Subcutaneous abdominal adipose tissue (tissue), 5 donors: Measurements from ENCODE around the gene KIF13A.
"Not testable (repeated sequence)": the region's sequence is repeated elsewhere in the genome, so short reads cannot be mapped to it uniquely, and the experiment has no call there.

ENCODE experiments used
- H3K27ac ChIP-seq: one replicate; pipeline ENCODE4 v1.7.0; 2013; ENCODE audit warnings: low read depth, mild to moderate bottlenecking, inconsistent platforms, low read length, moderate library complexity
- H3K27me3 ChIP-seq, 5 donors: one replicate each; pipeline ENCODE4 v1.7.0; 2013; ENCODE audit warnings: low read length in 5 of 5, inconsistent platforms in 1 of 5; ENCODE audit not compliant: control insufficient read depth in 5 of 5, insufficient read depth in 4 of 5
- H3K36me3 ChIP-seq, 5 donors: one replicate each; pipeline ENCODE4 v1.7.0; 2013; ENCODE audit warnings: low read length in 5 of 5; ENCODE audit not compliant: control insufficient read depth in 5 of 5, insufficient read depth in 5 of 5
- H3K4me1 ChIP-seq, 5 donors: one replicate each; pipeline ENCODE4 v1.7.0; 2013; ENCODE audit warnings: low read length in 5 of 5, mild to moderate bottlenecking in 3 of 5, moderate library complexity in 1 of 5; ENCODE audit not compliant: control insufficient read depth in 5 of 5, insufficient read depth in 5 of 5
- H3K4me3 ChIP-seq, 5 donors: one replicate each; pipeline ENCODE4 v1.7.0; 2013; ENCODE audit warnings: low read length in 5 of 5, low read depth in 1 of 5
- H3K9ac ChIP-seq, 5 donors: one replicate each; pipeline ENCODE4 v1.7.0; 2013; ENCODE audit warnings: low read length in 5 of 5, mild to moderate bottlenecking in 4 of 5, moderate library complexity in 3 of 5
- H3K9me3 ChIP-seq, 5 donors: one replicate each; pipeline ENCODE4 v1.7.0; 2013; ENCODE audit warnings: low read length in 5 of 5; ENCODE audit not compliant: control insufficient read depth in 5 of 5
- donor health status: healthy.
- donor health status: healthy.
- donor health status: healthy.
- donor health status: healthy.
- donor health status: healthy.

The KIF13A gene

DNA sequence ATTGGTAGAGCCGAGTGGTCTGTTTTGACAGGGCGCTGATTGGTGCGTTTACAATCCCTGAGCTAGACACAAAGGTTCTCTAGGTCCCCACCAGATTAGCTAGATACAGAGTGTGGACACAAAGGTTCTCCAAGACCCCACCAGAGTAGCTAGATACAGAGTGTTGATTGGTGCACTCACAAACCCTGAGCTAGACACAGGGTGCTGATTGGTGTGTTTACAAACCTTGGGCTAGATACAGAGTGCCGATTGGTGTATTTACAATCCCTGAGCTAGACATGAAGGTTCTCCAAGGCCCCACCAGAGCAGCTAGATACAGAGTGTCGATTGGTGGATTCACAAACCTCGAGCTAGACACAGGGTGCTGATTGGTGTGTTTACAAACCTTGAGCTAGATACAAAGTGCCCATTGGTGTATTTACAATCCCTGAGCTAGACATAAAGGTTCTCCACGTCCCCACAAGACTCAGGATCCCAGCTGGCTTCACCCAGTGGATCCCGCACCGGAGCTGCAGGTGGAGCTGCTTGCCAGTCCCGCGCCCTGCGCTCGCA lies 242.6 kb downstream of the KIF13A start:
- H3K27me3 ChIP-seq, H3K27ac ChIP-seq, H3K4me1 ChIP-seq, H3K36me3 ChIP-seq, H3K9ac ChIP-seq, H3K9me3 ChIP-seq, H3K4me3 ChIP-seq: not testable (repeated sequence)

DNA sequence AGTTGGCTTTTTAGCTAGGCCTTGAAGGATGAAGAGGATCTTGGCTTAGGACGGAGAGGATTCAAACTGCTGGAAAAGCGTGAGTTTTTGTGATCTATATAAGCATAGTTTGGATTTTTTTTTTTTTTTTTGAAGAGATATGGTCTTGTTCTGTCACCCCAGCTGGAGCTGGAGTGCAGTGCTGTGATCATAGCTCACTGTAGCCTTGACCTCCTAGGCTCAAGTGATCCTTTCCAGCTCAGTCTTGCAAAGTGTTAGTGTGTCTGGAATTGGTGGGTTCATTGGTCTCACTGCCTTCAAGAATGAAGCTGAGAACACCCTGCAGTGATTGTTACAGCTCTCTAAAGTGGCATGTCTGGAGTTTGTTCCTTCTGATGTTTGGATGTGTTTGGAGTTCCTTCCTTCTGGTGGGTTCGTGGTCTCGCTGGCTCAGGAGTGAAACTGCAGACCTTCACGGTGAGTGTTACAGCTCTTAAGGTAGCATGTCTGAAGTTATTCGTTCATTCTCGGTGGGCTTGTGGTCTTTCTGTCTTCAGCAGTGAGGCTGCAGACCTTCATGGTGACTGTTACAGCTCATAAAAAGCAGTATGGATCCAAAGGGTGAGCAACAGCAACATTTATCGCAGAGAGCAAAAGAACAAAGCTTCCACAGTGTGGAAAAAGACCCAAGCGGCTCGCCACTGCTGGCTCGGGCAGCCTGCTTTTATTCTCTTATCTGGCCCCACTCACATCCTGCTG lies 243.2 kb downstream of the KIF13A start:
- Histone ChIP-seq H3K4me3 (no peak overlapping the region), H3K4me1 (peaks cover 0 to 2% (median 0%) of the 10 kb centered on the region in 5 donors), H3K27ac (no peak overlapping the region), H3K9ac (no peak overlapping the region), H3K27me3 (peaks cover 0 to 3% (median 0%) of the 10 kb centered on the region in 5 donors), H3K9me3 (no peaks in the 10 kb centered on the region), H3K36me3 (no peaks in the 10 kb centered on the region)

DNA sequence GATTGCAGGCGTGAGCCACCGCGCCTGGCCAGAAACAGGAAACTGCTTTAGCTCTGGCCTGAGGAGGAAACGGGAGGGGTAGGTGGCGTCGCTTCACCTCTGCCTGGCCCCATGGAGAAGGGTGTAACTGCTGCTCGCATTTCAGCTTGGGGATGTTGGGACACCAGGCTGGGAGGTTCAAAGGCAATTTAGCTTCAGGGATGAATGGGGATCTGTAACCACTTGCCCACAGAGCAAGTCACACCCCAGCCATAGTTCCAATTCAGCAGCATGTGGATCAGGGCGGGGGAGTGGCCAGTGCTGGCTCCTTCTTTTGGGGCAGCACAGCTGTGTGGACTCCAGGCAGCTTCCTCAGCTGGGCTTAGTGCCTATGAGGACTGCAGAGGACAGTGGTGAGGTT lies 245.9 kb downstream of the KIF13A start:
- Histone ChIP-seq H3K27me3 (peaks cover 0 to 3% (median 0%) of the 10 kb centered on the region in 5 donors), H3K4me3 (no peak overlapping the region), H3K4me1 (peaks cover 0 to 2% (median 0%) of the 10 kb centered on the region in 5 donors), H3K36me3 (no peaks in the 10 kb centered on the region), H3K27ac (no peak overlapping the region), H3K9ac (no peak overlapping the region), H3K9me3 (peaks cover 0 to 25% (median 15%) of the 10 kb centered on the region in 5 donors)

DNA sequence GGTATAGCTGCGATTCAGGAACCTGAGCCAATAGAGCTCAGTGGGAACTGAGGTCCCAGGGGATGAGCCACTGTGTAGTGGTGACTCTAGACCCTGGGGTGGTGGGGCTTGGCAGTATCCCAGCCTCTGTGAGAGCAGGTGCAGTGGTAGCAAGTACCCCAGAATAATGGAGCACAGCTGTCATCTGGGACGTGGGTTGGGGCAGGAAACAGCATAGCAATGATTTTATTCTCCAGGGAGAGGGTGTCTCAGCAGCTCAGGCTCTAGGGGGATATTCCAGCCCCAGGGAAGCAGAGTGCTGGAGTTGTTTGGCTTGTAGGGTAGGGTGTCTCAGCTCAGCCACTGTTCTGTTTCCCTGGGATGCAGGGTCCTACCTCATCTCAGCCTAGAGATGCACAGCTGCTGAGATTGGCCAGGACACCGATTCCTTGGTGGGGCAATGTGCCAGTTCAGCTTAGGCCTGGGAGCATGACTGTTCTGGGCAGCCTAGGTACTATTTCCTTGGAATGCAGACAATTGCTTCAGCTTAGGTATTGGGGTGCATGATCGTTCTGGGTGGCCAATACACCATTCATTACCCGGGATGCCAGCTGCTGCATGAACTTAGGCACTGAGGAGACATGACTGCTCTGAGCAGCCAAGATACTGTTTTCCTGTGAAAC lies 246.7 kb downstream of the KIF13A start:
- Histone ChIP-seq H3K9ac (no peak overlapping the region), H3K9me3 (peaks cover 0 to 25% (median 15%) of the 10 kb centered on the region in 5 donors), H3K27ac (no peak overlapping the region), H3K36me3 (no peaks in the 10 kb centered on the region), H3K4me1 (peaks cover 0 to 2% (median 0%) of the 10 kb centered on the region in 5 donors), H3K27me3 (peaks cover 0 to 3% (median 0%) of the 10 kb centered on the region in 5 donors), H3K4me3 (no peak overlapping the region)

DNA sequence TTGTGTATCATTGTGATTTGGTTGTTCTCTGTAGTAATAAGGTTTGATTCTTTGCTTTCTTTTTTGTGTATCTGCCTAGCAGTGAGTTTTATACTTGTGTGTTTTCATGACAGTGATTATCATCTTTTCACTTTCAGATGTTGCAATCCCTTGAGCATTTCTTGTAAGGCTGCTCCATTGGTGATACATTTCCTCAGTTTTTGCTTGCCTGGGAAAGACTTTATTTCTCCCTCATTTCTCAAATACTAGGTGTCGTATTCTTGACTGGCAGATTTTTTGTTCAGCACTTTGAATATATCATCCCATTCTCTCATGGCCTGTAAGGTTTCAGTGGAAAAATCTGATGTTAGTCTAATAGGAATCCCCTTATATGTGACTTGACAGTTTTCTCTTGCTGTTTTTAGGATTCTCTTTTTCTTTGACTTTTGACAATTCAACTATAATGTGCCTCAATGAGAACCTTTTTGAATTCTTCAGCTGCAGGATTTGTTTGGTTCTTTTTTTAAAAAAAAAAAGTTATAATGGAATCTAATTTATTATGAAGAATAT lies 249.7 kb downstream of the KIF13A start:
- Histone ChIP-seq H3K9ac (no peak overlapping the region), H3K27me3 (peaks cover 0 to 3% (median 0%) of the 10 kb centered on the region in 5 donors), H3K4me3 (no peak overlapping the region), H3K9me3 (peaks cover 0 to 25% (median 15%) of the 10 kb centered on the region in 5 donors), H3K4me1 (peaks cover 0 to 2% (median 0%) of the 10 kb centered on the region in 5 donors), H3K27ac (no peak overlapping the region), H3K36me3 (no peaks in the 10 kb centered on the region)

DNA sequence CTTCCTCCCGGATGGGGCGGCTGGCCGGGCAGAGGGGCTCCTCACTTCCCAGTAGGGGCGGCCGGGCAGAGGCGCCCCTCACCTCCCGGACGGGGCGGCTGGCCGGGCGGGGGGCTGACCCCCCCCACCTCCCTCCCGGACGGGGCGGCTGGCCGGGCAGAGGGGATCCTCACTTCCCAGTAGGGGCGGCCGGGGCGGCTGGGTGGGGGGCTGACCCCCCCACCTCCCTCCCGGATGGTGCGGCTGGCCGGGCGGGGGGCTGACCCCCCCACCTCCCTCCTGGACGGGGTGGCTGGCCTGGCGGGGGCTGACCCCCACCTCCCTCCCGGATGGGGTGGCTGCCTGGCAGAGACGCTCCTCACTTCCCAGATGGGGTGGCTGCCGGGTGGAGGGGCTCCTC lies 252.1 kb downstream of the KIF13A start:
- H3K27me3 ChIP-seq, H3K4me3 ChIP-seq, H3K9ac ChIP-seq, H3K27ac ChIP-seq, H3K36me3 ChIP-seq, H3K4me1 ChIP-seq: not testable (repeated sequence)
- peaks cover 0 to 25% (median 15%) of the 10 kb centered on the region in 5 donors for H3K9me3 ChIP-seq

DNA sequence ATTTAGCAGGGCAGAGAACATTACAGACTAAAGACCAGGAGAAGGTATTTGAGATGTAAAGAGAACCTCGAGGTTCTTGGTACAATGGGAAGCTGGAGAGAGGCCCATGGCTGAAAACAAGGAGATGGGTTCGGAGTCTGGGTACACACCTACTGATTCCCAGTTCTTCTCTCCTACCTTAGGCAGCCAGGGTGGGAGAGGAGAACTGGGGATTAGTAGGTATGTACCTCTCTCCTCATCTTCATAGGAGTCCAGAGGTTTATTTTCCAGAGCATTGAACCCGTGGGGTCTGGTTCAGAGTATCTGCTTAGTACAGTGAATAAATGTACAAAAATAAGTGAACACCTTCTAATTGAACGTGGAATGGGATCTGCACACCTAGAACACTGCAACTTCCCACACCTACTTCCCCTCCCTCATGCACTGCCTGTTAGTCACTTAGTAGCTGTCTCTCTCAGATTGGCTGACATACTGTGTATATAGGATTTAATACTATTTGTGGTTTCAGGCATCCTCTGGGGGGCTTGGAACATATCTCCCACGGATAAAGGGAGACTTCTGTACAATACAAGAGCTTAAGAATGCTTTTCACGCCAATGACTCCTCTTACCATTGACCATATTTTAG lies 257.2 kb downstream of the KIF13A start:
- Histone ChIP-seq H3K36me3 (no peaks in the 10 kb centered on the region), H3K27me3 (no peaks in the 10 kb centered on the region), H3K27ac (no peak overlapping the region), H3K4me1 (peaks cover 1 to 4% (median 4%) of the 10 kb centered on the region in 5 donors), H3K4me3 (no peak overlapping the region), H3K9me3 (no peaks in the 10 kb centered on the region), H3K9ac (no peak overlapping the region)

DNA sequence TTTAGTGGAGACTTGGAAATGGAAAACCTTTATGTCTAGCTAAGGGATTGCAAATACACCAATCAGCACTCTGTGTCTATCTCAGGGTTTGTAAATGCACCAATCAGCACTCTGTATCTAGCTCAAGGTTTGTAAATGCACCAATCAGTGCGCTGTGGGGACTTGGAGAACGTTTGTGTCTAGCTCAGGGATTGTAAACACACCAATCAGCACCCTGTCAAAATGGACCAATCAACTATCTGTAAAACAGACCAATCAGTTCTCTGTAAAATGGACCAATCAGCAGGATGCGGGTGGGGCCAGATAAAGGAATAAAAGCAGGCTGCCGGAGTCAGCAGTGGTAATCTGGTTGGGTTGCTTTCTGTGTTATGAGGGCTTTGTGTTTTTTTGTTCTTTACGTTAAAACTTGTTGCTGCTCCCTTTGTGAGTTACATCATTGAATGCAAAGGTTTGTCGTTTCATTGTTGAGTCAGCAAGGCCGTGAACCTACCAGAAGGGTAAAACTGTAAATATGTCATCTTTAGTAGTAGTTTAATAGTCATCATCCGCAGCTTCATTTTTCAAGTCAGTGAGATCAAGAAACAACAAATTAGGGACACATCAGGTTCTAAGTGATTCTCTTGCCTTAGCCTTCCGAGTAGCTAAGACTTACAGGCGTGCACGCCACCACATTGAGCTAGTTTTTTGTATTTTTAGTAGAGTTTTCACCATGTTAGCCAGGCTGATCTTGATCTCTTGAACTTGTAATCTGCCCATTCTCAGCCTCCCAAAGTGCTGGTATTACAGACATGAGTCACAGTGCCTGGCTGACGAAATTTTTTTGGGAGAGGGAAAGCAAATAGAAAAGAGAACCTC lies 258.0 kb downstream of the KIF13A start:
- H3K9me3 ChIP-seq, result no peaks in the 10 kb centered on the region
- no peaks in the 10 kb centered on the region for H3K27me3 ChIP-seq
- H3K27ac ChIP-seq, result no peak overlapping the region
- no peak overlapping the region for H3K4me3 ChIP-seq
- H3K4me1 ChIP-seq, result peaks cover 1 to 9% (median 8%) of the 10 kb centered on the region in 5 donors
- H3K9ac ChIP-seq, result no peak overlapping the region
- no peaks in the 10 kb centered on the region for H3K36me3 ChIP-seq

DNA sequence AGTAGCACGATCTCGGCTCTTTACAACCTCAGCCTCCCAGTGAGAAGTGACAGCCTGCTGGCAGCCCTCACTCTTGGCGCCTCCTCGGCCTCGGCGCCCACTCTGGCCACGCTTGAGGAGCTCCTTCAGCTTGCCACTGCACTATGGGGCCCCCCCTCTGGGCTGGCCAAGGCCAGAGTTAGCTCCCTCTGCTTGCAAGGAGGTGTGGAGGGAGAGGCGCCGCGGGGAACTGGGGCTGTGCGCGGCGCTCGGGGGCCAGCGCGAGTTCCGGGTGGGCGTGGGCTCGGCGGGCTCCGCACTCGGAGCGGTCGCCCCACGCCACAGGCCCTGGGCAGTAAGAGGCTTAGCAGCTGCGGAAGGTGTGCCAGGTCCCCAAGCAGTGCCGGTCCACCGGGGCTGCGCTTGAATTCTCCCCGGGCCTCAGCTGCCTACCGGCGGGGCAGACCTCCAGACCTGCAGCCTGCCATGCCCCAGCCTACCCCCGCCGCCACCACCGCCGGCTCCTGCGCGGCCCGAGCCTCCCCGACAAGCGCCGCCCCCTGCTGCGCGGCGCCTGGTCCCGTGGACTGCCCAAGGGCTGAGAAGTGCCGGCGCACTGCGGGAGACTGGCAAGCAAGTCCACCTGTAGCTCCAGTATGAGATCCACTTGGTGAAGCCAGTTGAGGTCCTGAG lies 258.7 kb downstream of the KIF13A start:
- H3K9ac ChIP-seq, result no peak overlapping the region
- no peaks in the 10 kb centered on the region for H3K9me3 ChIP-seq
- H3K4me3 ChIP-seq, result no peak overlapping the region
- H3K27me3 ChIP-seq, result no peaks in the 10 kb centered on the region
- H3K4me1 ChIP-seq, result peaks cover 1 to 9% (median 8%) of the 10 kb centered on the region in 5 donors
- no peaks in the 10 kb centered on the region for H3K36me3 ChIP-seq
- no peak overlapping the region for H3K27ac ChIP-seq
